GM19463 (cell line): Measurements from ENCODE around the gene MYRIP.
A peak's percentile ranks its signal among the peaks of the same experiment; 100 is the strongest.
"Not testable (repeated sequence)": the region's sequence is repeated elsewhere in the genome, so short reads cannot be mapped to it uniquely, and the experiment has no call there.

Experiments used
- ATAC-seq: cut with Tn5 transposase; IDR thresholded peaks from one replicate; pipeline ENCODE4 v1.9.1; 2021; ENCODE audit warnings: mild to moderate bottlenecking, moderate library complexity; ENCODE audit not compliant: unreplicated experiment

The MYRIP gene

DNA sequence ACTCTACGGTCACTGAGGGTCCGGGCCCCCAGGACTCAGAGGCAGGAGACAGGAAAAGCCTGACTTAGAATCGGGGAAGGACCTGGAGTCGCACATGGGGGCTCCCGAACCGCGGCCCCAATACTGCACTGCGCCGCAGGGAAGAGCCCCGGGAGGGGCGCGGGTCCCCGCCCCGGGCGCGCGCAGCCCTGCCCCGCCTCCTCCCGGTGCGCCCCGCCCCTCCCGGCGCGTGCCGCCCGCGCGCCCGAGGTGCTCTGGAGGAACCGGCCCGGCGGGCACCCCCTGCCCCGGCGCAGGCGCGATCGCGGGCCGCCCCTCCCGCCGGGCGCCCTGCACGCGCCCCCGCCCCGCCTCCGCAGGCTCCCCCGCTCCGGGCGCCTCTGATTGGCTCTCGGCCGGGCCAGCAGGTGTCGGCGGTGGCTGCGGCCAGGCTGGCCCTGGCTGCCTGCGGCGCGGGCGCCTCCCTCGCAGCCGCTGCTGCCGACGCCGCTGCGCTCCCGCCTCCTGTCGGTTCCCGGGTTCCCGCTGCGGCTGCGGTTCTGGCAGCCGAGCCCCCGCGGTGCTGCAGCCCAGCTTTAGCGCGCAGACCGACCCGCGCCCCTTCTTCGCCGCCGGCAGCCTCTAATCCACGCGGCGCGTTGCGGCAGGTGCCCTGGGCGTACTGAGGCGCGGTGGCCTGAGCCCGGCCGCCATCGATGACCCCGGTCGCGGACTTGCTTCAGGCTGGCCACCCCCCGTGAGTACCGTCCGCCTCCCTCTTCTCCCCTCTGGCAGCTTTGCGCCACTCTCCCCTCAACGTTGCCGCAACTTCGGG is at the start of gene MYRIP:
MYRIP (plus strand) TSS at position 429 of the 814 bp plus-strand sequence. CDS start 91,208 bp downstream, outside the sequence.
- ATAC-seq, result peak; percentile 90

DNA sequence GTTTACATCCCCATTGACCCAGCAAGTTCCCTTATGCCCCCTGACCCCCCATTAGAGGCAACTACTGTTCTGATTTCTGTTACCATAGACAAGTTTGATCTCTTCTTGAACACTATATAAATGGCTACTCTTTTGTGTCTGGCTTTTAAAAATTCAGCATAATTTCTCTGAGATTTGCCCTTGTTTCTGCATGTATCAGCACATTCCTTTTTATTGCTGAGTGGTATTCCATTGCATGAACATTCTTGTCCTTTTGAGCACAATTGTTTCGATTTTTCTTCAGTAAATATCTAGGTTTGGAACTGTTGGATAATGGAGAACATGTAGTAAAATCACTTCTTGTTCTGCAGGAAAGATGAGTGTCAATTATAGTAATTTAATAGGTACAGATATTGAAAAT is 49.1 kb upstream of the MYRIP start:
- ATAC-seq, result no peak

DNA sequence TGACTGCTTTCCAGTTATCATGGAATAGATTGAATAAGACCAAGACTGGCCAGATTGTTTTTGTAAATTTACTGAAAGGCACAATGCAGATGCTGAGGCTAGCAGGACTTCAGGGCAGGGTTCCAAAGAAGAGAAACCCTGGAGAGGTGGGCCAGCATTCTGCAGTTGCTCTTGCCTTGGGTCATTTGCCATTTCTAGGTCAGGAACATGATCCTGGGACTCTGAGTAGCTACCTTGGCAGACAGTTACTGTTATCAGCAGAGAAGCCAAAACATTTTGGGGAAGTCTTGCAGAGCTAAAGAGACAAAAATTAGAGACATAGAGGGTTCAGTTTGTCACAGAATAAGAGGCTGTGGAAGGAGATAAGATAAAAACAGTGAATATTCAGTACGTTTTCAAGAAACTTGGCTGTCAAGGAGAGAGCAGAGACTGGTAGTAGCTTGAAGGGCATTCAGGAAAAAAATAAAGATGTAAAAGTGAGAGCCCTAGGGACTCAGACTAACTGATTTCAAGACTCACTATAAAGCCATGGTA is 46.8 kb upstream of the MYRIP start:
- ATAC-seq, result no peak

DNA sequence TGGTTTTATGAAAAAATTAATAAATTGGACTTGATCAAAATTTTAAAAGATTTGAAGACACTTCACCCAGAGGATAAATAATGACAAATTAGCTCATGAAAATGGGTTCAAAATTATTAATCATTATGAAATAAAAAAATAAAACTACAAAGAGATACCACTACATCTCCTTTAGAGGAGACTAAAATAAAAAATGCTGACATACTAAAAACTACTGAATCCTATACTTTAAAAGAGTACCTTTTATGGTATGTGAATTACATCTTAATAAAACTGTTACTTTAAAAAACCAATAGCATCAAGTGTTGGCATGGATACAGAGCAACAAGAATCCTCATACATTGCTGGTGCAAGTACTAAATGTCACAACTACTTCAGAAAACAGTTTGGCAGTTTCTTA is 46.0 kb upstream of the MYRIP start:
- no peak for ATAC-seq

DNA sequence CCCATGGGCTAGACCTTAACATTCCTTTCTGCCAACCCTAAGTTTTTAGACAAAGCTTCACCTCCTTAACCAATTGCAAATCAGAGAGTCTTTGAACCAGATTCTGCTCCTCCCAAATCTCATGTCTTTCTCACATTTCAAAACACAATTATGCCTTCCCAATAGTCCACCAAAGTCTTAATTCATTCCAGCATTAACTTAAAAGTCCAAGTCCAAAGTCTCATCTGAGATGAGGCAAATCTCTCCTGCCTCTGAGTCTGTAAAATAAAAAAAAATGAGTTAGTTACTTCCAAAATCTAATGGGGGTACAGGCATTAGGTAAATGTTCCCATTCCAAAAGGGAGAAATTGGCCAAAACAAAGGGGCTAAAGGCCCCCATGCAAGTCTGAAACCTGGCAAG is 43.8 kb upstream of the MYRIP start:
- ATAC-seq, result no peak

DNA sequence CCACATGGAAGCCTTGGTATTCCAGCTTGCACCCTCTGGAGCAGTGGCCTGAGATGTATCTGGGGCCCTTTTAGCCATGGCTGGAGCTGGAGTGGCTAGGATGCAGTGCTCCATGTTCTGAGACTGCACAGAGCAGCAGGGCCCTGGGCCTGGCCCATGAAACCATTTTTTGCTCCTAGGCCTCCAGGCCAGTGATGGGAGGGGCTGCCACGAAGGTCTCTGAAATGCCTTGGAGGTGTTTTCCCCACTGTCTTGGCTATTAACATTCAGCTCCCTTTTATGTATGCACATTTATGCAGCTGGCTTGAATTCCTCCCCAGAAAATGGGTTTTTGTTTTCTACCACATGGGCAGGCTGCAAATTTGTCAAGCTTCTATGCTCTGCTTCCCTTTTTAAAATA is 43.0 kb upstream of the MYRIP start:
- no peak for ATAC-seq

DNA sequence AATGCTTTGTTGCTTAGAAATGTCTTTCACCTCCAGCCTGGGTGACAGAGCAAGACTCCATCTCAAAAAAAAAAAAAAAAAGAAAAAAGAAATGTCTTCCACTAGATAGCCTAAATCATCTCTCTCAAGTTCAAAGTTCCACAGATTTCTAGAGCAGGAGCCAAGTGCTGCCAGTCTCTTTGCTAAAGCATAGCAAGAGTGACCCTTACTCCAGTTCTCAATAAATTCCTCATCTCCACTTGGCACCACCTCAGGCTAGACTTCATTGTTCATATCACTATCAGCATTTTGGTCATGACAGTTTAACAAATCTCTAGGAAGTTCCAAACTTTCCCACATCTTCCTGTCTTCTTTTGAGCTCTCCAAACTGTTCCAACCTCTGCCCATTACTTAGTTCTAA is 42.5 kb upstream of the MYRIP start:
- not testable (repeated sequence) for ATAC-seq

DNA sequence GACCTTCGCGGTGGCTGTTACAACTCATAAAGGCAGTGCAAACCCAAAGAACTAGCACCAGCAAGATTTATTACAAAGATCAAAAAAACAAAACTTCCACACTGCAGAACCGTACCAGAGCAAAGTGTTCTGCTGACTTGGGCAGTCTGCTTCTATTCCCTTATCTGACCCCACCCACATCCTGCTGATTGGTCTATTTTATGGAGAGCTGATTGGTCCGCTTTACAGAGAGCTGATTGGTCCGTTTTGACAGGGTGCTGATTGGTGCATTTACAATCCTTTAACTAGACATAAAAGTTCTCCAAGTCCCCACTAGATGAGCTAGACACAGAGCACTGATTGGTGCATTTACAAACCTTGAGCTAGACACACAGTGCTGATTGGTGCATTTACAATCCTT is 31.2 kb upstream of the MYRIP start:
- not testable (repeated sequence) for ATAC-seq

DNA sequence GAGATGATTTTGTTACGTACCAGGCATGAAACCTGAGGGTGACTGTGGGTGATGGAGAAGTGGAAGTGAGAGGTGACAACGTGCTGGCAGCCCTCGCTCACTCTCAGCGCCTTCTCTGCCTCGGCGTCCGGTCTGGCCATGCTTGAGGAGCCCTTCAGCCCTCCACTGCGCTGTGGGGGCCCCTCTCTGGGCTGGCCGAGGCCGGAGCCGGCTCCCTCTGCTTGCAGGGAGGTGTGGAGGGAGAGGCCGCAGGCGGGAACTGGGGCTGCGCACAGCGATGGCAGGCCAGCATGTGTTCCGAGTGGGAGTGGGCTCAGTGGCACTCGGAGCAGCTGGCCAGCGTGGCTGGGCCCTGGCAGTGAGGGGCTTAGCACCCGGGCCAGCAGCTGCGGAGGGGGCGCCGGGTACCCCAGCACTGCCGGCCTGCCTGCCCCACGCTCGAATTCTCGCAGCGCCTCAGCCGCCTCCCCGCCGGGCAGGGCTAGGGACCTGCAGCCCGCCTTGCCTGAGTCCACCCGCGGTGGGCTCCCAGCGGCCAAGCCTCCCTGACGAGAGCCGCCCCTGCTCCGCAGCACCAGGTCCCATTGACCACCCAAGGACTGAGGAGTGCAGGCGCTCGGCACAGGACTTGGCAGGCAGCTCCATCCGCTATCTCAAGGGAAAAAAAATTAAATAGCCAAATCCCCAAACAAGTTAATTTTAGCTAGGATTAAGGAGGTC is 29.7 kb upstream of the MYRIP start:
- ATAC-seq, result no peak

DNA sequence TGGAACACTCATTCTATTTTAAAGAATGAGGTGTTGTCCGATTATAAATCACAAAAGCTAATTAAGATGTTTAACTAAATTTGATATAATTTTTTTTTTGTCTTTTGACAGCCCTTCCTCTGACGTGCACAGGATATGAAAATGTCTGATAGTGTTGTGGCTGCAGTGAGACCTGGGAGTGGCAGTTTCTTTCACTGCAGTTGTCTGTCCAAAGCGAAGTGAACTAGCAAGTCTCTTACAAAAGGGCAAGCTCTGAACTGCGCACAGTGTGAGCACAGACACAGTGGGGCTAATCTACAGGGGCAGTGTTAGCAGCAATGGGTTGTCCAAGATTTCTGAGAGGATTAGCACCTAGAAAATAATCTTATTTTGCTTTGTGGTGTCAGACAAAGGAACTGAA is 29.1 kb upstream of the MYRIP start:
- no peak for ATAC-seq

DNA sequence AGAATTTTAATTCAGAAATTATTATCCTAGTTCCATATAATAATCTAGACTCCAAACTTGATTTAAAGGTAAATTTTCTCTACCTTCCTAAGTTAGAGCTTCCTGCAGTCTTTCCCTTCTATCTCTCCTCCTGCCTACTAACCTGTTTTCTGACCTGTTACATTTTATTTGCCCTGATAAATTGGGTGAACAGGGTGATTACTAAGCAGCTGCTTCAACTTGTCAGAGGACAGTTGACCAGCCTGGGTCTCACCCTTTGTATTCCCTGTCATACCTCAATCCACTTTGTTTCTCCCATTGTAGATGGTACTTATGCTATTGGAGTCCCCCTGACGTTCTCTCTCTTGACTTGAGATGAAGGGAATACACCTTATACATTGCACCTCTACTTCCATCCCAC is 28.4 kb upstream of the MYRIP start:
- no peak for ATAC-seq

DNA sequence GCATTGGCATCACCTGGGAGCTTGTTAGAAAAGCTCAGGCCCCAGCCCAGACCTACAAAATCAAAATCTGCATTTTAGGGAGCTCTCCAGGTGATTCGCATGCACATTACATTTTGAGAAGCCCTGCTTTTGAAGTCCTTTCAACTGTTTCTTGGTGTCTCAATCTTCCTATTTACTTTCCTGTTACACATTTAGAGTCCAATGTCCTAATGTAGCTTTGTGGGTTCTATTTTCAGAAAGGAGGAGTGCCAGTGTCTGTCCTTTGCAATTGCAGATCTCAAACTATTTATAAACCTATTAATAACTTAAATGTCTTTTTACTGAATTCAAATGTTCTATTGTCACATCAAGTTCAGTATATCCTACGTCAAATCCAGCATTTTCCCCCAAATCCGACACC is 27.8 kb upstream of the MYRIP start:
- ATAC-seq, result no peak

DNA sequence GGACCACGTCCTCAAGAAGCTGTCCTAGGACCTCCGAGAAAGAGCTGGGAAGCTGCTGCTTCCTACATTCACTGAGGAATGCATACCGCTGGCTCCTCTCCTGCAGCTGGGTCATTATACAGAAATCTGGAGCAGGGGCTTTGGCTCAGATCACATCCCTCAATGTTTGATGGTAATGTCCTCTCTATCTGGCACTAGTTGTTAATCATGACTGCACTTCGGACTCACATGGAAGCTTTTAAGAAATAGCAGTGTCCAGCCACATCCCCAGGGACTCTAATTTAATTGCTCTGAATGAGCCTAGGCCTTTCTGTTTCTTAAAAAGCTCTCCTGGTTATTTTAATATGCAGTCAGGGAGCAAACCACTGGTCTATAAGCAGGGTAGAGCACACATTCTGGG is 25.7 kb upstream of the MYRIP start:
- no peak for ATAC-seq

DNA sequence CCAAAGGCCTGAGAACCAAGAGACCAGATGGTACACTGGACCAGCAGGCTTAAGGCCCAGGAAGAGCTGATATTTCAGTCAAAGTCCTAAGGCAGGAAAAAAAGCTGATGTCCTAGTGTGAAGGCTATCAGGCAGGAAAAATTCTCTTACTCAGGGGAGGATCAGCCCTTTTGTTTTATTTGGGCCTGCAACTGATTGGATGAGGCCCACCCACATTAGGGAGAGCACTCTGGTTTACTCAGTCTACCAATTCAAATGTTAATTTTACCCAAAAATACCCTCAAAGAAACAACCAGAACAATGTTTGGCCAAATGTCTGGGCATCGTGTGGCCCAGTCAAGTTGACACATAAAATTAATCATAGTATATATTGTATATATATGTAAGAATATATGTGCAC is 24.5 kb upstream of the MYRIP start:
- ATAC-seq, result no peak

DNA sequence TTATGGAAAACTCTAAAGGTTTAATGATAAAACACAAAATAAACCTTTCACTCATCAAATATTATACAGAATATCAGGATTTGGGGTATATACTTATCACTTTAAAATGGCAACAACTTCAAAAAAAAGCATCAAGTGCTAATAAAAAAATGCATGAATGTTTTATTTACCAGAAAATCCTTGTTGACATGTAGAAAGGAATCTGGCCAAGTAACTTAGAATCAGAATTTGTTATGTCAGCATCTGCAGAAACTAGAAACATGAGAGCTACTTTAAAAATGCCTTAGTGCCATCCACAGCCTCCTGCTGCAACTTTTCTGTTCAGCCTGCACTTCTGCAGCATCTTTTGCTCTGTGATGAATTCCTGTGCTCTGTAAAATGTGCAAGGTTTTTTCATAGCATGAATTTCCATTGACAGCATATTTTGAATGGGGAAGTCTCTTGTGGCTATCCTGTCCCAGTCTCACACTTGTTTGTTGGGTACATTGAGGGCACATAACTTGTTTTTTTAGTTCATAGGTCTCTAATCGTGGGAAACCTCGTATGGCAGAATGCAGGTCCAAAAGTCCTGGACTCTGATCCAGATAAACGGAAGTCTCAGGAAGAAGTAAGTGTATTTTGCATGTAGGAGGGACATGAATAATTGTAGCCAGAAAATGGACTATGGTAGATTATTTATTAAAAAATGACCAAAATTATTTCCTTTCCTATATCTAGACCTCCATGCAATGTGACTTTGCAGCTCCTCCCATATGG is 21.1 kb upstream of the MYRIP start:
- no peak for ATAC-seq

DNA sequence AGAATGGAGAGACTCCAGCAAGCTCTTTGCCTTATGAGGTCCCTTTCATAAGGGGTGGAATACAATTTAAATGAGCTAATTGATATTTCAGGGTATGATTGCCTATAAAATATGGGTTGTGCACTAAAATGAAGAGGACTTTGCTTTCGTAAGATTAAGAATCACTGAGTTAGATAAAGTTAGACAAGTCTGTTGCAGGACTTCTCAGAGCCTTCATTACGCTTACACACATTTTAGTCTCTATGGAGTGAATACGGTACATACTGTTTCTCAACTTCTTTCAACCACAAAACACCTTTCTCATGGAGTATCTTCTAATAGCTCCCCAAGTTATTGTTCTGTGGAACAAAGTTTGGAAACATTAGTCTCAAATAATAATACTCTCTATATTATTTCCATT is 17.8 kb upstream of the MYRIP start:
- ATAC-seq, result no peak

DNA sequence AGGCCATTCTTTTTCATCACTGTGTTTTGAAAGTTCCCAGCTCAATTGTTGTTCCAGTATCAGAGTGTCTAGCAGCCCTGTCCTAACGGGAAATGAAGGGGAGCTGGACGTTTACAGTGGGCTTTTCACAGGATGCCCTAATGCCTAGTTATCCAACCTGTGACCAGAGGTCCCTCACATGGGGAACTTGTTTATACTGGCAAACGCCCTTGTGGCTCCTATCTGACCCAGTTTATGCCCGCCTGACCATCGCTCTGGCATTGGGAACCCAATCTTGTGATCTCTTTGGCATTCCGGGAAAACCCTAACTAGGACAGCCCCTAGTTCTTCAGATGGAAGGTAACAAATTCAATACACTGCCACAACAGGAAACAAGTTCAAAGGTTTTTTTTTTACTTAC is 14.5 kb upstream of the MYRIP start:
- no peak for ATAC-seq

DNA sequence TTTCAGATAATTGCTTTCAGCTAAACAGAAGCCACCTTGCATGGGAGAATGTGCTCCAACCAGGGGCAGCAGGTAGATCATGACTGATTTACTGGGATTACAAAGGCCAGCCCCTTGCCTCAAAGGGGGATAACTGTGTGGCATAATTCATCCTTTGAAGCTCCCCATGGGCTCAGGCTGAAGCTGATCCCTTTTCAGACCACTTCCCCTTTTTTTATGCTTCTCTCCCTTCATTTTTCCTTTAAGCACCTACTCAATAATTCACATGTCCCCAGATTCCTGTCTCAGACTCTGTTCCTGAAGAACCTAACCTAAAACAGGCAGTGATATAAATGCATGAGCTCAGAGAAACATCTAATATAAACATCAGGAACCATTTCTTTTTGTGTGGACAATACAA is 8.2 kb upstream of the MYRIP start:
- no peak for ATAC-seq

DNA sequence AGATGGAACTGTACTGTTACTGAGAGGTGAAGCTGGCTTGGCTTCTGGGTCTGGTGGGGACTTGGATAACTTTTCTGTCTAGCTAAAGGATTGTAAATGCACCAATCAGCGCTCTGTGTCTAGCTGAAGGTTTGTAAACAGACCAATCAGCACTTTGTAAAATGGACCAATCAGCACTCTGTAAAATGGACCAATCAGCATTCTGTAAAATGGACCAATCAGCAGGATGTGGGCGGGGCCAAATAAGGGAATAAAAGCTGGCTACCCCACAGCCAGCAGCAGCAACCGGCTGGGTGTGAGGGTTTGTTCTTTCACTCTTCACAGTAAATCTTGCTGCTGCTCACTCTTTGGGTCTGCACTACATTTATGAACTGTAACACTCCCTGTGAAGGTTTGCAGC is 6.9 kb upstream of the MYRIP start:
- ATAC-seq, result not testable (repeated sequence)

DNA sequence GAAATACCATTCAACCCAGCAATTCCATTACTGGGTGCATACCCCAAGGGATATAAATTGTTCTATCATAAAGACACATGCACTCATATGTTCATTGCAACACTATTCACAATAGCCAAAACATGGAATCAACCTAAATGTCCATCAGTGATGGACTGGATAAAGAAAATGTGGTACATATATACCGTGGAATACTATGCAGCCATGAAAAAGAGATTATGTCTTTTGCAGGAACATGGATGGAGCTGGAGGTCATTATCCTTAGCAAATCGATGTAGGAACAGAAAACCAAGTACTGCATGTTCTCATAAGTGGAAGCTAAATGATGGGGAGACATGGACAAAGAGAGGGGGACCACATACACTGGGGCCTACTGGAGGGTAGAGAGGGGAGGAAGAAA is 5.5 kb upstream of the MYRIP start:
- no peak for ATAC-seq

DNA sequence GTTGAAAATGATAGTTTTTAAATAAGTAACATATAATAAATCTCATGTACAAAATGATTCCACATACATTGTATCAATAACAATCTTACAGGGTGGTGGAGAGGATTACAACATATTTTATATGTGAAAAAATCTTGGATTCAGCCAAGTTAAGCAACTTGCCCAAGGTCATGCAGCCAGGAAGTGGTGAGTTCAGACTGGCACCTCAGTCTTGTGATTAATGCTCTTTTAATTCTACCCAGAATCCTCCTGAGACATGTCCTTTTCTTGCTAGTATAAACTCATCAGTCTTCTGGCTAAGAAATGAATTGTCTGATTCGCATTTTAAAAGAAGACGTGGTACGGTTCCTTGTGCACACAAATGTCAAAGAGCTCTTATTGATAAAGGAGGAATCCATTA is 4.5 kb upstream of the MYRIP start:
- ATAC-seq, result no peak
